ENCODE data around the gene CNOT4. TPM values are rescaled to one million over a fixed set of nuclear protein-coding genes. Genes with fewer than 3 reads are reported as not detected.

CNOT4 gene
- polyA plus RNA-seq, 2 of the 4 experiments (the other 2 are of a cell fraction): 10.0 to 16.4 TPM

DNA sequence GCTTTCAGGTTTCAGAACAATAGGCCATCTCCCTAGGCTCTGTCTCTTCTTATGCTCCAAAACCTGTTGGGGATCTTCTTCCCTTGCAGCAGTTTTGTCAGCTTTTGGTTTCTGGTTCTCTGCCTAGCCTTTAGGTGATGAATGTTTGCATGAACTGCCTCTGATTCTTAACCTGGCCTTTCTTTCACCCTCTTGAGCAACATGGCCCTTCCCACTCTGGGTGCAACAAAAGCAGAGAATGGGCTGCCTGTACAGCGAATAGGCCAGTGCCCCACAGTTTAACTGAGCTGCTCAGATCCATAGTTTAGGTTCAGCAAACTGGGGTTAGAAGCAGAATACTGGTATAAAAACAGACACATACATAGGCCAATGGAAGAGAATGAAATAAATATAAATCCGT is 29.7 kb upstream of the CNOT4 start (continued):
- TF ChIP-seq, protein P1, sequence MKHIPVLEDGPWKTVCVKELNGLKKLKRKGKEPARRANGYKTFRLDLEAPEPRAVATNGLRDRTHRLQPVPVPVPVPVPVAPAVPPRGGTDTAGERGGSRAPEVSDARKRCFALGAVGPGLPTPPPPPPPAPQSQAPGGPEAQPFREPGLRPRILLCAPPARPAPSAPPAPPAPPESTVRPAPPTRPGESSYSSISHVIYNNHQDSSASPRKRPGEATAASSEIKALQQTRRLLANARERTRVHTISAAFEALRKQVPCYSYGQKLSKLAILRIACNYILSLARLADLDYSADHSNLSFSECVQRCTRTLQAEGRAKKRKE (CRISPR knock-in tag; IDR thresholded peaks at IDR 0.05; ENCODE audit: low read depth): no peak
- TF ChIP-seq, protein P2, sequence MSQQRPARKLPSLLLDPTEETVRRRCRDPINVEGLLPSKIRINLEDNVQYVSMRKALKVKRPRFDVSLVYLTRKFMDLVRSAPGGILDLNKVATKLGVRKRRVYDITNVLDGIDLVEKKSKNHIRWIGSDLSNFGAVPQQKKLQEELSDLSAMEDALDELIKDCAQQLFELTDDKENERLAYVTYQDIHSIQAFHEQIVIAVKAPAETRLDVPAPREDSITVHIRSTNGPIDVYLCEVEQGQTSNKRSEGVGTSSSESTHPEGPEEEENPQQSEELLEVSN (IDR thresholded peaks at IDR 0.05; ENCODE audit: borderline replicate concordance, low read depth): no peak
- no peak for TF ChIP-seq CHD4 (IDR thresholded peaks at IDR 0.05; ENCODE audit: borderline replicate concordance)

DNA sequence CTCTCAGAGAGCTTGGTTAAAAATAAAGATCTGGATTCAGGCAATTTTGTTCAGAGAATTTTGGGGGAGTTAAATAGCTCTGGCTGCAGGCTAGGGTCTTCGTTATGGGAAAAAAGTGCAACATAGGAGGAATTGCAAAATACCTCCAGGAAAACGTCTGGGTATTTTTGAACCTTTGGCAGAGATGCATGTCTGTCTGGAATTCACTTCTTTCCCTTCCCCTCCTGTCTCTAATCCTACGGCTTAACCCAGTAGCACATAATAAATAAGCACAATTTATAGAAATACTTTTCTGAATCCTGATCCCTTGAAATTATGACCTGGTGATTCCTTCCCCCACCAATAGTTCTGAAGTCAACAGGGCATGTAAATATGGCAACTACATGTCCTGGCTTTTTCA is 28.5 kb upstream of the CNOT4 start:
- H3K4me3 ChIP-seq: no peak overlapping the region
- no peaks in the 10 kb centered on the region for H3K4me1 ChIP-seq
- CTCF ChIA-PET: interaction anchor here (1.3 kb wide), 1 partner anchor 15 kb away, joined by 3 read pairs; no protein-coding TSS in a partner anchor
- H3K9me3 ChIP-seq: no peaks in the 10 kb centered on the region
- TF ChIP-seq CEBPB (IDR thresholded peaks at IDR 0.05) (no peak), RARB (CRISPR knock-in tag; IDR thresholded peaks at IDR 0.05) (no peak), RAD21 (conservative IDR thresholded peaks at IDR 0.05 in 1 of 2, IDR thresholded peaks at IDR 0.05 in 1 of 2) (no peak), BHLHE40 (IDR thresholded peaks at IDR 0.05; ENCODE audit: low read depth, low read length) (no peak), SREBF2 (IDR thresholded peaks at IDR 0.05) (no peak), CHD2 (IDR thresholded peaks at IDR 0.05; ENCODE audit: low read length, partially characterized antibody) (no peak), SMC3 (IDR thresholded peaks at IDR 0.05) (no peak), NFE2L2 (conservative IDR thresholded peaks at IDR 0.05; ENCODE audit: low read length) (no peak), HDAC2 (IDR thresholded peaks at IDR 0.05) (no peak), PHF8 (IDR thresholded peaks at IDR 0.05; ENCODE audit: borderline replicate concordance, low read depth) (no peak), POLR2A (IDR thresholded peaks at IDR 0.05; ENCODE audit: low read length) (no peak), POLR2AphosphoS2 (conservative IDR thresholded peaks at IDR 0.05; ENCODE audit: low read length) (no peak)
- TF ChIP-seq, protein P1 (CRISPR knock-in tag; IDR thresholded peaks at IDR 0.05; ENCODE audit: low read depth): no peak
- TF ChIP-seq, protein P3, sequence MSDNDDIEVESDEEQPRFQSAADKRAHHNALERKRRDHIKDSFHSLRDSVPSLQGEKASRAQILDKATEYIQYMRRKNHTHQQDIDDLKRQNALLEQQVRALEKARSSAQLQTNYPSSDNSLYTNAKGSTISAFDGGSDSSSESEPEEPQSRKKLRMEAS (IDR thresholded peaks at IDR 0.05): no peak
- TF ChIP-seq, protein P4, sequence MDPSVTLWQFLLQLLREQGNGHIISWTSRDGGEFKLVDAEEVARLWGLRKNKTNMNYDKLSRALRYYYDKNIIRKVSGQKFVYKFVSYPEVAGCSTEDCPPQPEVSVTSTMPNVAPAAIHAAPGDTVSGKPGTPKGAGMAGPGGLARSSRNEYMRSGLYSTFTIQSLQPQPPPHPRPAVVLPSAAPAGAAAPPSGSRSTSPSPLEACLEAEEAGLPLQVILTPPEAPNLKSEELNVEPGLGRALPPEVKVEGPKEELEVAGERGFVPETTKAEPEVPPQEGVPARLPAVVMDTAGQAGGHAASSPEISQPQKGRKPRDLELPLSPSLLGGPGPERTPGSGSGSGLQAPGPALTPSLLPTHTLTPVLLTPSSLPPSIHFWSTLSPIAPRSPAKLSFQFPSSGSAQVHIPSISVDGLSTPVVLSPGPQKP (IDR thresholded peaks at IDR 0.05; ENCODE audit: low read depth, low read length): no peak
- TF ChIP-seq, protein P5, sequence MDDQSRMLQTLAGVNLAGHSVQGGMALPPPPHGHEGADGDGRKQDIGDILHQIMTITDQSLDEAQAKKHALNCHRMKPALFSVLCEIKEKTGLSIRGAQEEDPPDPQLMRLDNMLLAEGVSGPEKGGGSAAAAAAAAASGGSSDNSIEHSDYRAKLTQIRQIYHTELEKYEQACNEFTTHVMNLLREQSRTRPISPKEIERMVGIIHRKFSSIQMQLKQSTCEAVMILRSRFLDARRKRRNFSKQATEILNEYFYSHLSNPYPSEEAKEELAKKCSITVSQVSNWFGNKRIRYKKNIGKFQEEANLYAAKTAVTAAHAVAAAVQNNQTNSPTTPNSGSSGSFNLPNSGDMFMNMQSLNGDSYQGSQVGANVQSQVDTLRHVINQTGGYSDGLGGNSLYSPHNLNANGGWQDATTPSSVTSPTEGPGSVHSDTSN (IDR thresholded peaks at IDR 0.05): no peak
- ATAC-seq (no peak), DNase-seq (ENCODE audit: low read depth in 1 of 2, low spot score in 1 of 2) (no peak), FAIRE-seq (no peak)
- POLR2A ChIA-PET: no interaction called here
- 33% methylated on average over 3 of the region's 3 CpGs for WGBS (ENCODE audit: missing lambda C conversion rate)
- H3K27ac ChIP-seq: no peak overlapping the region
- no peak overlapping the region for H3K4me2 ChIP-seq

DNA sequence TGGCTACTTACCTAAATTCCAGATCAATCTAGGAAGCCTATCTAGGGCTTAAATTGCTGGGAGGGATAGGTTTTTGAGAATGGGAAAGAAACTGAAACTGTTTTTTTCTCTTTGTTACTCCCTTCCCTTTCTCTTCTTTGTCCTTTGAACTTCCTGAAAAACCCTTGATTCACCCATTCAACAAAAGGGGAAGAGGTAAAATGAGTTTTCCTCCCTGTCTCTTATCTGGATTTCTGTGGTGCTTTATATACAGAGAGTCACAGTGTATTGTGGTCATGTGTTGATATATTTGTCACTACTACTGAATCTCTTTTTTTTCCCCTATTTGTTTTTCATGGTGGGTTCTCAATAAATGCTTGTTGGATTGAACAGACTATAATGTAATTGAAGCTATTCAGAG is 28.0 kb upstream of the CNOT4 start:
- ChIA-PET POLR2A (no interaction called here), CTCF (interaction anchor here (1.3 kb wide), 1 partner anchor 14 kb away, joined by 3 read pairs; no protein-coding TSS in a partner anchor)
- Histone ChIP-seq H3K9me3 (no peaks in the 10 kb centered on the region), H3K4me2 (no peak overlapping the region), H3K27ac (no peak overlapping the region), H3K4me1 (no peaks in the 10 kb centered on the region), H3K4me3 (no peak overlapping the region)
- no peak for FAIRE-seq
- no peak for ATAC-seq
- no peak for DNase-seq (ENCODE audit: low read depth in 1 of 2, low spot score in 1 of 2)
- TF ChIP-seq, protein P6, sequence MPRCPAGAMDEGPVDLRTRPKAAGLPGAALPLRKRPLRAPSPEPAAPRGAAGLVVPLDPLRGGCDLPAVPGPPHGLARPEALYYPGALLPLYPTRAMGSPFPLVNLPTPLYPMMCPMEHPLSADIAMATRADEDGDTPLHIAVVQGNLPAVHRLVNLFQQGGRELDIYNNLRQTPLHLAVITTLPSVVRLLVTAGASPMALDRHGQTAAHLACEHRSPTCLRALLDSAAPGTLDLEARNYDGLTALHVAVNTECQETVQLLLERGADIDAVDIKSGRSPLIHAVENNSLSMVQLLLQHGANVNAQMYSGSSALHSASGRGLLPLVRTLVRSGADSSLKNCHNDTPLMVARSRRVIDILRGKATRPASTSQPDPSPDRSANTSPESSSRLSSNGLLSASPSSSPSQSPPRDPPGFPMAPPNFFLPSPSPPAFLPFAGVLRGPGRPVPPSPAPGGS (IDR thresholded peaks at IDR 0.05): no peak
- TF ChIP-seq FOSL2 (IDR thresholded peaks at IDR 0.05): no peak
- no peak for TF ChIP-seq FOSL2 (CRISPR knock-in tag; IDR thresholded peaks at IDR 0.05)
- TF ChIP-seq SMC3 (IDR thresholded peaks at IDR 0.05): no peak
- TF ChIP-seq, protein P7, sequence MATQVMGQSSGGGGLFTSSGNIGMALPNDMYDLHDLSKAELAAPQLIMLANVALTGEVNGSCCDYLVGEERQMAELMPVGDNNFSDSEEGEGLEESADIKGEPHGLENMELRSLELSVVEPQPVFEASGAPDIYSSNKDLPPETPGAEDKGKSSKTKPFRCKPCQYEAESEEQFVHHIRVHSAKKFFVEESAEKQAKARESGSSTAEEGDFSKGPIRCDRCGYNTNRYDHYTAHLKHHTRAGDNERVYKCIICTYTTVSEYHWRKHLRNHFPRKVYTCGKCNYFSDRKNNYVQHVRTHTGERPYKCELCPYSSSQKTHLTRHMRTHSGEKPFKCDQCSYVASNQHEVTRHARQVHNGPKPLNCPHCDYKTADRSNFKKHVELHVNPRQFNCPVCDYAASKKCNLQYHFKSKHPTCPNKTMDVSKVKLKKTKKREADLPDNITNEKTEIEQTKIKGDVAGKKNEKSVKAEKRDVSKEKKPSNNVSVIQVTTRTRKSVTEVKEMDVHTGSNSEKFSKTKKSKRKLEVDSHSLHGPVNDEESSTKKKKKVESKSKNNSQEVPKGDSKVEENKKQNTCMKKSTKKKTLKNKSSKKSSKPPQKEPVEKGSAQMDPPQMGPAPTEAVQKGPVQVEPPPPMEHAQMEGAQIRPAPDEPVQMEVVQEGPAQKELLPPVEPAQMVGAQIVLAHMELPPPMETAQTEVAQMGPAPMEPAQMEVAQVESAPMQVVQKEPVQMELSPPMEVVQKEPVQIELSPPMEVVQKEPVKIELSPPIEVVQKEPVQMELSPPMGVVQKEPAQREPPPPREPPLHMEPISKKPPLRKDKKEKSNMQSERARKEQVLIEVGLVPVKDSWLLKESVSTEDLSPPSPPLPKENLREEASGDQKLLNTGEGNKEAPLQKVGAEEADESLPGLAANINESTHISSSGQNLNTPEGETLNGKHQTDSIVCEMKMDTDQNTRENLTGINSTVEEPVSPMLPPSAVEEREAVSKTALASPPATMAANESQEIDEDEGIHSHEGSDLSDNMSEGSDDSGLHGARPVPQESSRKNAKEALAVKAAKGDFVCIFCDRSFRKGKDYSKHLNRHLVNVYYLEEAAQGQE (IDR thresholded peaks at IDR 0.05): no peak
- no peak for TF ChIP-seq EHMT2 (IDR thresholded peaks at IDR 0.05; ENCODE audit: low read depth)
- no peak for TF ChIP-seq FOSB (CRISPR knock-in tag; IDR thresholded peaks at IDR 0.05)
- TF ChIP-seq, protein P5 (IDR thresholded peaks at IDR 0.05): no peak
- TF ChIP-seq HOXA7 (CRISPR knock-in tag; IDR thresholded peaks at IDR 0.05): no peak
- TF ChIP-seq RAD21 (conservative IDR thresholded peaks at IDR 0.05 in 1 of 2, IDR thresholded peaks at IDR 0.05 in 1 of 2): no peak
- no peak for TF ChIP-seq PHF8 (IDR thresholded peaks at IDR 0.05; ENCODE audit: borderline replicate concordance, low read depth)
